GM21825 (cell line): ENCODE measurements around the gene BORCS6.

Experiments used
- ATAC-seq: cut with Tn5 transposase; IDR thresholded peaks from one replicate; pipeline ENCODE4 v1.9.1; 2021; ENCODE audit warnings: mild to moderate bottlenecking, moderate library complexity; ENCODE audit not compliant: unreplicated experiment

Gene BORCS6

DNA sequence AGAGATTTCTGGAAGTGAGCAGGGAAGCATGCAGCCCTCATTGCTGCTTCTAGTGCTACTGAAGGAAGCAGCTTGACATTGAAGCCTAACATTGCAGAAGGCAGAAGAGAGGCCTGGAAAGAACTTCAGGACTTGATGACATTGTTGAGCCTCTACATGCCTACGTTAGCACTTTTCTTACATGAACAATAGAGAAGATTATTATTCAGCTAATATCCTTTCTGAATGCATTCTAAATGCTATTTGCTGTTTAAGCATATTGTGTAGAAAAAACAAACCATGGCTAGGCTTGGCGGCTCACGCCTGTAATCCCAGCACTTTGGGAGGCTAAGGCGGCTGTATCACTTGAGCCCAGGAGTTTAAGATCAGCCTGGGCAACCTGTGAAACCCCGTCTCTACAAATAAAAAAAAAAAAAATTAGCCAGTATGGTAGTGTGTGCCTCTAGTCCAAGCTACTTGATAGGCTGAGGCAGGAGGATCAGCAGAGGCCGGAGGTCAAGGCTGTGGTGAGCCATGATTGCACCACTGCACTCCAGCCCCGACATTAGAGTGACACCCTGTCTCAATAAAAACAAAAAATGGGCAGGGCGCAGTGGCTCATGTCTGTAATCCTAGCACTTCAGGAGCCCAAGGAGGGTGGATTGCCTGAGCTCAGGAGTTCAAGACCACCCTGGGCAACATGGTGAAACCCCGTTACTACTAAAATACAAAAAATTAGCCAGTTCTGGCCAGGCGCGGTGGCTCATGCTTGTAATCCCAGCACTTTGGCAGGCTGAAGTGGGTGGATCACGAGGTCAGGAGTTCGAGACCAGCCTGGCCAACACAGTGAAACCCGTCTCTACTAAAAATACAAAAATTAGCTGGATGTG is 22.6 kb upstream of the BORCS6 start:
- ATAC-seq = no peak

DNA sequence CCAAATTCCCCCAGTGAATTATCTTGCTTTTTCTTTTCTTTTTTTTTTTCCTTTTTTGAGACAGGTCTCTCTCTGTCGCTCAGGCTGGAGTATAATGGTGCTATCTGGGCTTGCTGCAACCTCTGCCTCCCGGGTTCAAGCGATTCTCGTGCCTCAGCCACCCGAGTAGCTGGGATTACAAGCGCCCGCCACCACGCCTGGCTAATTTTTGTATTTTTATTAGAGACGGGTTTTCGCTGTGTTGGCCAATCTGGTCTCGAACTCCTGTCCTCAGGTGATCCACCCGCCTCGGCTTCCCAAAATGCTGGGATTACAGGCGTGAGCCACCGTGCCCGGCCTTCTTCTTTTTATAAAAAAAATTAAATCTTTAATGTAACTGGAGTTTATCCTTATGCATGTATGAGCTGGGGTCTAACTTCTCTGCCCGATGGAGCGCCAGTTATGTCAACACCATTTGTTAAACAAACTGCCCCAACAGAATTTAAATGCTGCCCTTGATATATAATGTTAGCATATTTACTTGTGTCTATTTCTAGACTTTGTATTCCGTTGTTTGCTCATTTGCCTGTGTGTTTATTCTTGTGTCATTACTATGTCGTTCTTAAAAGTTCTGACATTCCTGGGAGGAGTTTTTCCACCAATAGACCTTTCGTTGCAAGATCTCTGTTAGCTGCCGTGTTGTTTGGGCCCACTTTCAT is 20.9 kb upstream of the BORCS6 start:
- no peak for ATAC-seq

DNA sequence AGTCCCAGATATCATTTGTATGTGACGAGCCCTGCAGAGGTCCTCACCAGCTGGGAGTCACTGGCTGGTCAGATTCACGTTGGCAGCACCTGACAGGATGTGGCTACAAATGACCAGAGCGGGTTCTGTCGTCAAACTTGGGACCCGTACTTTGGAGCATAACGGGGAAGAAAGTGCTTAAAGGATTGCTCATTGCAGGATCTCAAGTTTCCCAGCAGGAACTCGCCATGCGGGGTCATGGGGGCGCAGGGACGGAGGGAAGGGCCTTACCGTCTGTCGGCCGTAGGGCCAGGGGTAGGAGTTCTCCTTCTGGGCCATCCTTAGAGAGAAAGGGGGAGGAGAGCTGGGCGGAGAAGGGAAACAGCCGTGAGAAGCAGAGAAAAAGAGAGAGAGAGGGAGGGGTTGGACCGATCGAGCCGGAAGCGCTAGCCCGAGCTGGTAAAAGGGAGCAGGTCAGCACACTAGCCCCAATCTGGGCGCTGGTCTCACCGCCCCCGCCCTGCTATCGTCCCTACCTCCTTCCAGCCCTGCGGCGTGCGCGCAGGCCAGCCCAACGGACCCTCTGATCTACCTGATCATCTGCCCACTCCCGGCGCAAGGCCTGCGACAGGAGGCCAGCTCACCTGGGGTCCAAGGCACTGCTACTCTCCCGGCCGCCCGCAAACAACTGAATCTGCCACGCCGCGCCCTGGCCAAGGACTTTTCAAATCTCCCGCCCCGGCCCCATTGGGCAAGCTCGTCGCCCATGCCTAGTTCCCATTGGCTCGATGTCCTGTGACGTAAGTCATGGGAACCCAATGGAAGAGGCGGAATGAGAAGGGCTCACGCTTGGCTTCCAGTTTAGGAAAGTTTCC is 20.2 kb upstream of the BORCS6 start, which contains the start of gene AURKB:
Gene AURKB, minus strand, starts transcription at position 669 of the 854 bp plus-strand sequence. Its CDS starts 351 bp downstream, at position 318.
- peak; percentile 75 for ATAC-seq

DNA sequence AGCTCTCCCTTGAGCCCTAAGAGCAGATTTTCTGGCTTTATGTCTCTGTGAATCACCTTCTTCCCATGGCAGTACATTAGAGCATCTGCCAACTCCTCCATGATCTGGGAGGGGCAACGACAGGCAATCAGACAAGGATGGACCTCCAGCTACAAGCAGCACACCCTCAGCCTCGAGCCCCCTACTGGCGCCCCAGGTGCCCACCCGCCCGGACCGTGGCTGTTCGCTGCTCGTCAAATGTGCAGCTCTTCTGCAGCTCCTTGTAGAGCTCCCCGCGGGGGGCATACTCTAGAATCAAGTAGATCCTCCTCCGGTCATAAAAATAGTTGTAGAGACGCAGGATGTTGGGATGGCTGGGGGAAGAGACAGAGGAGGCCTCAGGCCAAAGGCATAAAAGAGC is 16.6 kb upstream of the BORCS6 start:
- ATAC-seq = no peak

DNA sequence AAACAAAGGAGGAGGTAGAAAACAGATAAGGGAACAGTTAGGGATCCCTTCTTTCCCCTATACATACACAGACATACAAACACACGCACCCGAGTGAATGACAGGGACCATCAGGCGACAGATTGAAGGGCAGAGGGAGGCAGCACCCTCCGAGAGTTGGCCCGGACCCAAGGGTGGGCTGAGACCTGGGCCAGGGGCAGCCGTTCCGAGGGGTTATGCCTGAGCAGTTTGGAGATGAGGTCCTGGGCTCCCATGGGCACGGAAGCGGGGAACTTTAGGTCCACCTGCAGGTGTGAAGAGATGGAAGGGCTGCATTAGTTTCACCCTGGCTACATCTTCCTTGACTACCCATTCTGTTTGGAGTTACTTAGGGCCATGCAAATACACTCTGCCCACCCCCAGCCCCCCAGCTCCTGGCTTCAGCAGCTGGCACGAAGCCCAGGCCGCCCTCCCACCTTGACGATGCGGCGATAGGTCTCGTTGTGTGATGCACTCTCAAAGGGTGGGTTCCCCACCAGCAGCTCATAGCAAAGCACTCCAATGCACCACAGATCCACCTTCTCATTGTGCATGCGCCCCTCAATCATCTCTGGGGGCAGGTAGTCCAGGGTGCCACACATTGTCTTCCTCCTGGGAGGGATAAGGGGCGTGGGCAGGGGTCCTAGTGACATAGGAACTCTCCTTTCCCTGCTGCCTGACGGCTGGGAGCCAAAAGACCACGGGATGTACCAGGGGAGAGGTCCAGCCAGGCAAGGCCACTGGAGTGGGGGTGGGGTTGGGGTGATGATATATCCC is 15.0 kb upstream of the BORCS6 start:
- no peak for ATAC-seq

DNA sequence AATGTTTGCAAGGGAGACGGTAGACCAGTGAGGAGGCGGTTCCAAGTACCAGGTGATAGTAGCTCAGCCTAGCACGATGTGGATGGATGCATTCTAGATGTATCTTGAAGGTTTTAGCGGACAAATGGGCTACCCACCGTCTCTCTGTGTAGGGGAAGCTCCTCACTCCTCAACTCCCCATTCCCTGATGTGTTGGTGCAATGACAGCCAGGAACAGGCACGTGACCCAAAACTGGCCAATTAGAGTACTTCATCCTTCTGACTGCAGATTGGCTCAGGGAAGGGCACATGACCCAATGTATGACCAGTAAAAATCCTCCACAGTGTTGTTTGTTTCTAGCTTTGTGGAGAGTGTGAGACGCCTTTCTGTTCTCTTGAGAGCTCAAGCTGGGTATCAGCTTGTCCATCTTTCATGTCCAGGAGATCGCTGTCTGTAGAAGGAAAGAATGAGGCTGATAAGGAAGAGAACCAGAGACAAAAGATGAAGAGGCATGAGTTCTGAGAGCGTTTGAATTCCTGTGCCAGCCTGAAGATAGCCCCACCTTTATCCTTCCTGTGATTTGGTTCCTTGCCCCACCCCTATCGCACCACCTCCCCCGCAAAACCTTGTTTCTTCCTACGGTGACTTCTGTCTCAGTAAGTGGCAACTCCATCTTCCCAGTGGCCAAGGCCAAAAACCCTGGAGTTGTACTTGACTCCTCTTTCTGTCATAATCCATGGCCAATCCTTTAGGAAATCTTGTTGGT is 2.3 kb upstream of the BORCS6 start:
- no peak for ATAC-seq

DNA sequence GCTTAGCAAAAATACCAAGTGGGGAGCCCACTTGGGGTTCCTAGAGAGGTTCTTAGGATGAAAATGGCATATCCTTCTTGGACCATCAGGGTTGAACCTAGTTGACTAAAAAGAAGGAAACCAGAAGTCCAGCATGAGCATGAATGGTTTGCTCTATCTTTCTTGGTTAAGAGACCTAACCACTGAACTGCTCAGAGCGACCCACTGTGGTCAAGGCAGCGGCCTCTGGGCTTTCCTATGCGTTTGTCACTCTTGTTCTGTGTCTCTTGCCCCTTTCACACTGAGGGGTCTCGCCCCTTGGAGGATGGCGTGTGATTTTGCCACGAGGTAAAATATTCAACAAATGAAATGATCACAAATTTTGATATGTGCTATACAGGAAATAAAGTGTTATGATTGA is 526 bp upstream of the BORCS6 start:
- ATAC-seq = no peak

DNA sequence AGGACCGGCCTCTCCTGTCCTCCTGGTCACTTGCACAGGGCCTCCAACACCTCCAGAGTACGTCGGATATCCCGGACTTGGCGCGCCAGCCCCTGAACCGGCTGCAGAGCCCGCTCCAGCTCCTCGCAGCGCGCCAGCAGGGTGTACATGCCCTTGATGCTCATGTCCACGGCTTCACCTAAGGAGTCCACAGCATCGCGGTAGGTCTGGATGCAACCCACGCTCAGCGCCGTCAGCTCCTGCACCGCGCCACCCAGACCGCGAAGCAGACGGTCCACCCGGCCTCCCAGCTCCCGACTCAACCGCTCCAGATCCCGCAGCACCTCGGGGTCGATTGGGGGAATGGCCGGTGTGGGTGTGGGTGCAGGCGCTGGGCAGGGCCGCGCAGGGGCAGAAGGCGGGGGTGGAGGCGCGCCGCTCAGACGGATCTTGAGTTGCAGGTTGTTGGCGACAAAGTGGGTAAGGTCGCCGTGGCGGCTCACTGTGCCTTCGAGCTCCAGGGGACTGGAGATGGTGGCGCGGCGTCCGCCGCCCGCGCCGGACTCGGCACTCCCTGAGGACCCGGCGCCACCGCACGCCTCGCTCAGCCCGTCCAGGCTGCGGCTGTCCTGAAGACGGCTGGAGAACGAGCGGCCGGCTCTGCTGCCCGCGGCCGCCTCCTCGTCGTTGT is 804 bp downstream of the BORCS6 start:
- ATAC-seq = no peak

DNA sequence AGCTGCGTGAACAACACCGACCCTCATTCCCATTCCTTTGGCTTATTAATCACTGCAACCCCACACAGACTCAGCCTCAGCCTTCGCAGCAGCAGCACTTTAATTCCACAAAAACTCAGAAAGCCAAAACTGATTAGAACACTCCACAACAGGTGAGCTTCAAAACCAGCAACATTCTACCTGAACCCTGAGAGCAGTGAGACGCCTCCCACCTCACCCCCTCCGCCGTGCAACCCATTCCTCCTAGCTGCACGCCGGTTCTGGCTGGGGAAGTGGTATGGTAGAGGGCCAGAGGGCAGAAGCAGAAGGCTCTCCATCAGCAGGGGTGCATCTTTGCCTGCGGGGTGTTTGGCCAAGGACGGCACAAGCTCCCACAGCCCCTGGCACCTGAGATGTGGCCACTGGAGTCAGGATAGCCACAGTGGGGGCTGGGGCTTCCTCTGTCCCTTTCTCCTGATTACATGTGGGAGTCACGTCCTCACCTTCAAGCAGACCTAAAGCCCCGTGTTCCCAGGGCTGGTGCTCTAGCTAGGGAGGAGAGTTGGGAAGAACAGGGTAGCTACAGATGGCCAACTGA is 1.6 kb downstream of the BORCS6 start:
- ATAC-seq = no peak

DNA sequence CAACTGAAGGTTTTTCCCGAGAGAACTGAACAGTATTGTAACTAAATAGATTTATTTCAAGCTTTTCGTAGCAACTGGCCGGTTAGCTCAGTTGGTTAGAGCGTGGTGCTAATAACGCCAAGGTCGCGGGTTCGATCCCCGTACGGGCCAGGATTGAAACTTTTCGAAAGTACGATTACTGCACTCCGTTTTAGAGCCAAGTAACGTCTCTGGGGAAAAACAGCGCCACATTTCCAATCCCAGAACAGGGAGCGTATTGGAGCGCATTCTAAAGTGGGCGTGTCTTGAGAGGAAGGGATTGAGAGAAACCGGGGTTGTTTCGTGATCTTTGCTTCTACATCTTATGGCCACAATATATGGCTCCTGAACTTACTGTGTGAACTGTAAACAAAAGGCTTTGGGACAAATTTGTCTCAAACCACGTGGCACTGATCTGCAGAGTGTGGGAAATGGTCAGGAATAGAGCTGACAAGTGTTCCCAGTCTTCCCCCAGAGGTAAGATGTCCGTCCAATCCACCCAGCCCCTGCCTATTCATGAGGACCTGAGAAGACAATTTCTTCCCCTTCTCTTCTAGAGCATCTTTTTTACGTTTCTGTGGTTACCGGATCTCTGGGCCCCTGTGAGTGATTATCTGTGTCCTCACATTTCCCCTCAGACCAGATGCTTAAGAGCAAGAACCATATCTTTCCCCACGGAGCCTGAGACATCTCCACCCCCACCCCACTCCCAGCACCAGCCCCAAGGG is 2.3 kb downstream of the BORCS6 start:
- ATAC-seq = no peak

DNA sequence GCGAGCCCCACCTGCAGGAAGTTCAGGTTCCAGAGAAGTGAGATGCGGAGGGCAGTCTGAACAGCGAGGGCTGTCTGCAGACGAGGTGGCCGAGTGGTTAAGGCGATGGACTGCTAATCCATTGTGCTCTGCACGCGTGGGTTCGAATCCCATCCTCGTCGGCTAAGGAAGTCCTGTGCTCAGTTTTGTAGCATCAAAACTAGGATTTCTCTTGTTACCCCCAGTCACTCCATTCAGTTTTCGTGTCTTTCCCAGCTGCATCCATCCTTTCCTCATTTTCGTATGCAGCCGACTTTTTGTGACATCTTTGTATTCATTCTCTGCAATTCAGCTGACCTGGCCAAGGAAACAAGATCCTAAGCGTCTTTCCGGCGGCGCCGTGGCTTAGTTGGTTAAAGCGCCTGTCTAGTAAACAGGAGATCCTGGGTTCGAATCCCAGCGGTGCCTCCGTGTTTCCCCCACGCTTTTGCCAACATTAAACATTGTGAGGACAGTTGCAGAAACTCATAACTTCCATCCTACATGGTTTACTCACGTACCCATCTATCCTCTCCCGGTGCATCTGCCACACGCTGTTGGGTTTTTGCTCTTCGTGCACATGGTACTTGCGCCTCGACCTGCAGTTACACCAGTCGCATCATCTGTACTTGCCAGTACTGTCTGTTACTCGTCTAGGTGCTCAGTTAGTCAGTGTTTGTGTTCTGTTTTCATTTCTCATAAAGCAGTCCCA is 3.0 kb downstream of the BORCS6 start:
- ATAC-seq = no peak

DNA sequence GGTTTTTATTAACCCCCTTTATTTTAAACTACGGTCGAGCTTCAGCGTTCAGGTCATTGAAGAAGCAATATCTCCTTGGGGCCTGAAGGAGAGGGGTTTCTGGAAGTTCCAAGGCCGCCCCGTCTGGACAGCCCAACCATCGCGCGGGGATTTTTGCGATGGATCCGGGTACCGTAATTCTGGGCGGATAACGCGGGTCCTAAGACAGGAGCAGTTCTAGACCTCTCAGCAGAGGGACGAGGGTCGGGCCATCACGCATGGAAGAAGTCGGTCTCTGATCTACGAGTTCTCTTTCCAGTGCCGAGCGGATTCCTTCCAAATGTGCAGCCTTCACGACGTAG is 3.6 kb downstream of the BORCS6 start:
- ATAC-seq = no peak

DNA sequence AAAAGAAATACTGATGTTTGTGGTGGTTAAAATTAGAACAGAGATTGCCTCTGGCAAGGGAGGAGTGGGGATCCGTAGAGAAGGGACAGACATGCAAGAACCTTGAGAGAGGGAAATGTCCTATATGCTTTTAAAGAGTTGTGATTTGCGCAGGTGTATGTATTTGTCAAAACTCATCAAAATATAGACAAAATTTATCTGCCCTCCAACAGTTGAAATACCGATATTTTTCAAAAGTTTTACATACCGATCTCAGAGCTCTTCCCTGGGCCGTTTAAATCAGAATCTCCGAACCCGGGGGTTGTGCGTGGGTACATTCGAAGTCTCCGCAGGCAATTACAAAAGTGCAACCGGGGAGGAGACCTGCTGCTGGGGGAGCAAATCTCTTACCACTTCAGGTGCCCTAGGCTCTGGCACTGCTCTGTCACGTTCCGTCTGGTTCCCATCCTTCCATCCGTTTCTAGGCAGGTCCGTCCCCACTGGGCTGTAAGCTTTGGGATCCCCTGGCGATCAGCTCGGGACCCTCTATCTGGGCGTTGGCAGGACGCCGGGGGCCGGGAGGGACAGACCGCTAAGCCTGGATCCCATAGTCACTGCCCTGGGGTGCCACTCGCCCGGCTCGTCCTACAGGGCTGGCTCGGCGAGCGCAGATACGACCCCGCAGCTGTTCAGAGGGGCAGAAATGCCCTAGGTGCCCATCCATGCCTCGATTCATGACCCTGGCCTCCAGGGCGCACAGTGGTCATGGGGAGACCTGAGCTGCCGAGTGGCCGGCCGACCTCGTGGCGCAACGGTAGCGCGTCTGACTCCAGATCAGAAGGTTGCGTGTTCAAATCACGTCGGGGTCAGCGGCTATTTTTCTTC is 4.2 kb downstream of the BORCS6 start:
- ATAC-seq = peak; percentile 21

DNA sequence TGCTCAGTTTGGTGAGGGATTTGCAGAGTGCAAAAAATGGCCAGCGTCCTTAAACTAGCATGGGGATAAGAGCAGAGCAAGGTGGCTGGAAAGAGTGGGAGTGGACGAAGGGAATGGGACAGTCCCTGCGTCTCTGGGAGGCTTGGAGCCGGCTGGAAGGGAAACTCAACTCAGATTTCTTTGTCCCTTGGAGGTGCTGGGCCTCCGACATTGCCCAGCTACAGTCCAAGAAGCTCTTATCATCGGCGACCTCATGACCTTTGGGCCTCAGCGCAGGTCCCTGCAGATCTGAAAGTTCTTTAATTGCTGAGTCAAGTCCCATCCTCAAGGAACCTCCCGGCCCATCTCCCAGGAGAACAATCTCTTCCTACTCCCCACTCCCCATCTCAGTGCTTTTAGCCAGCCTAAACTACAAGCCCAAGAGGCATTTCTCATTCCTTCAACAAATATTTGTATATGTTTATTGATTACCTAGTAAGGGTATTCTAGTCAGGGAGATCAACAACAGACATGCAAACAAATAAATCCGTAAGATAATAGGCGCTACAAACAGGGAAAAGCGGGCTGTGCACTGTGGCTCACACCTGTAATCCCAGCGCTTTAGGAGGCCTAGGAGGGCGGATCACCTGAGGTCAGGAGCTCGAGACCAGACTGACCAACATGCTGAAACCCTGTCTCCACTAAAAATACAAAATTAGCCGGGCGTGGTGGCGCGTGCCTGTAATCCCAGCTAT is 12.8 kb downstream of the BORCS6 start:
- no peak for ATAC-seq

DNA sequence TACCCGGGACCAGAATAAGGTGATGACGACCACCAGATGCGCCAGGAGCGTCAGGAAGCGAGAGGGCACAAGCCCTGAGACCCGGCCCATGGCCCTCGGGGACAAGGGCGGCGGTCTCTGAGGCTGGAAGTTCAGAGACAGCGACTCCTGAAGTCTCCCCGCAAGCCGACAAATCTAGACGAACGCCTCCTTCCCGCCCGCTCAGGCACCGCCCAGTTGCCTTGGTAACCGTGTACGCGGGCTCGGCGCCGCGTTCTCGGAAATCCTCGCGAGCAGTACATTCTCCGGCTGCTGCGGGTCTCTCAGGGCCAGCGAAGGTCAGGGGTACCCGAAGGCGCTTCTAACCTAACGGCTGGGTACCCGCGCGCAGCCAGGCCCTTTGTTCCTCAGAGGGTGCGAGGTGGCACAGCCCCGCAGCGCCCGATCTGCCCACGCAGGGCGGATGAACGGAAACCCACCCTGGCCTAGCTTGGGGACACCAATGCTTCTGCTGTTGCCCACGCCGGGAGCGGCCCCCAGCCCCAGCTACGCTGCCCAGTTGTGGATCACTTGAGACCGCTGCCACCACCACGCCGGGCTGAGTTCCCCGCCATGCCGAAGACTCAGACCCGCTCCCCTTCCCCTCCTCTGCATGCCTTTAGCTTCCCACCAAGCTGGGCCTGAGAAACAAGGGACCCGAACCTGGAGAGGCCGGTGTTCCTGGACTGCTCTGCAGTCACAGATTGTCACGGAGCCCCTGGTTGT is 13.6 kb downstream of the BORCS6 start, which contains the start of gene TMEM107:
Gene TMEM107, minus strand, starts transcription at position 184 of the 744 bp plus-strand sequence. Its CDS starts 94 bp downstream, at position 90.
- no peak for ATAC-seq
